ENCODE data around the gene WDTC1.

WDTC1 gene

DNA sequence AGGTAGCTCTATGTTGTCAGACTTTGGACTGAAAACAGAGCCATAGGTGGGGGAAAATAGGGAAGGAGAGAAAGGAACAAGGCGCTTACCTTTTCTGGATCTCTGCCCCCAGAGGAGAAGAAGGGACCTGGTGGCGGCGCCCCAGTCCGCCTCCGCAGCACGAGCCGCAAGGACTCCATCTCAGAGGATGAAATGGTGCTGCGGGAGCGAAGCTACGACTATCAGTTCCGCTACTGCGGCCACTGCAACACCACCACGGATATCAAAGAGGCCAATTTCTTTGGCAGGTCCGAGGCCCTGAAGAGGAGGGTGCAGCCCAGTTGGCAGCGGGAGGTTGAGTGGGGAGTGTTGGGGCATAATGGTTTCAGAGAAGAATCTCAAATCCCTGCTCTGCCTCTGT, 69.1 kb downstream of the WDTC1 start:
- no peak for DNase-seq

DNA sequence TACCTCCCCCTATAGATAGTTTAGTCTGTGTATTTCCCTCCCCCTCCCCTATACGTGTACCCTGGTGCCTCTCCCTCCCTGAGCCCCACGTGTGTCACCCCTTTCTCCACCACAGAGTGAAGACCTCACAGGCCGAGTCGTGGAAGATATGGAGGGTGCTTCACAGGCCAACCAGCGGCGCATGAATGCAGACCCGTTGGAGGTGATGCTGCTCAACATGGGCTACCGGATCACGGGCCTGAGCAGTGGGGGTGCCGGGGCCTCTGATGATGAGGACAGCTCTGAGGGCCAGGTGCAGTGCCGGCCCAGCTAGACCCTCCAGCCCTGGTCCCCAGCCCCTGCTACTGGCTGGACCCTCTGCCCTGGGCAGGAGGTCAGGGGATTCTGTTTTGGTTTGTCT, 71.6 kb downstream of the WDTC1 start:
- no peak for DNase-seq

DNA sequence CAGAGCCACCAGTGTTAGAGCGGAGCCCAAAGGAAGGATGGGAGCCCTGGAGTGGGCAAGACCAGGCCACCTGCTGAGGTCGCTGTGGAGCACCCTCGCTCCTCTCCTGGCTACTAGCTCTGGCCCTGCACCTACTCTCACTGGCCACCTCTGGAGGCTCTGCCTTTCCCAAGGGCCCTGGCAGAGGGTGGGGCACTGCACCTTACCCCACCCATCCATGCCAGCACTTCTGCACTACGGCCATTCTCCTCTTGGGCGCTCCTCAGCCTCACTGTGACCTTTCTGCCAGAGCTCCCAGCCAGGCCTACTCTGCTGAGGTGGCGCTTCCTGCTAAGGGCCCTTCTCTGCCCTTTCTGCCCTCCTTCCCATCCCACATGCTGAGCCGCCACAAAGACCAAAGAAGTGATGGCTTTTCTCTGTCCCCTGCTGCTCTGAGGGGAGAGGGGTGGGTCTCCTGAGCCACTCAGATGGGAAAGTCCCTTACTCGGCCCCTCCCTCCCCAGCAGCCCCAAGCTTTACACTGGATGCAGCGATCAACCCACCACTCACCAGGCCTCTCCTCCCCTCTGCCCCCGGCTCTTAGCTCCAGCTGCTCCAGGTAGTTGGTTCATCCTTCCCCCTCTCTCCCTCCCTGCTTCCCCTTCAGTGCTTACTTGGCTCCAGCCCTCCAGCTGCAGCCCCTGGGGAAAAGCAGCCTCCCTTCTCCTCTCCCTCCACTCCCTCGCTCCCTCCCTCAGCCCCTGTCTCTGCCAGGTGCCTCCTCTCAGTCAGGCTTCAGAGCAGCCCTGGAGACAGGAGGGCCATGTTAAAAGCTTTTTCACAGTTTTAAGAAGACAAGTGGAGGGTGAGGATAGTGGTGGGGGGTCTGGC, 72.7 kb downstream of the WDTC1 start:
- DNase-seq = no peak

DNA sequence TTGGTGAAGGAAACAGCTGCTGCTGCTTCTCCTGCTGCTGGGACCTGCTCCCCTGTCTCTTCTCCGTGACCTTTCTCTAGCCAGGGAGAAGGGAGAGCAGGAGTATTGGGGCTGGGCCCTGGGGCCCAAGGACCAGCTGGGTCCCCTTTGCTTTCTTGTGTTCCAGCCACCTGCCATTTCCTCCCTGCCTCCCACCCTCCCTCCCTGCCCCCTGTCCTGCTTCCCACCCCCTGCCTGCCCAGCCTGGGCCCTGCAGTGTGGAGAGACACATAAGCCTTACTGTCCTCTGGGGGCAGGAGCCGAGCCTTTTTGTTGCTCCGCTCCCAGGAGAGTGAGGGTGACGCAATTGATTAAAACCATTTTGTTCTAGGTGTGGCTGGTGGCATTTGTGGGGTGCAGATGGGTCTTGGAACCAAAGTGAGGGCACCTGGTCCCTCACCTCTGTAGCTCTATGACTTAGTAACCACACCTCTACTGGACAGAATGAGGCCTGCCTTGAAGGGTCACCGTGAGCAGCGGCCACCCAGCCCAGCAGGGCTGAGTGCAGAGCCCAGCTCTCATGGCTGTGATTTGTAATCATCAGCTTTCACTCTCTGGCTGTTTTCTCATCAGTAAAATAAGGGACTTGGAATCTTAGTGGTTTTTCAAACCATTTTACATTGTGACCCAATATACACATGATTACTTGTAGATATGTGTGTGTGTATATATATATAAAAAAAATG, 73.6 kb downstream of the WDTC1 start:
- no peak for DNase-seq

DNA sequence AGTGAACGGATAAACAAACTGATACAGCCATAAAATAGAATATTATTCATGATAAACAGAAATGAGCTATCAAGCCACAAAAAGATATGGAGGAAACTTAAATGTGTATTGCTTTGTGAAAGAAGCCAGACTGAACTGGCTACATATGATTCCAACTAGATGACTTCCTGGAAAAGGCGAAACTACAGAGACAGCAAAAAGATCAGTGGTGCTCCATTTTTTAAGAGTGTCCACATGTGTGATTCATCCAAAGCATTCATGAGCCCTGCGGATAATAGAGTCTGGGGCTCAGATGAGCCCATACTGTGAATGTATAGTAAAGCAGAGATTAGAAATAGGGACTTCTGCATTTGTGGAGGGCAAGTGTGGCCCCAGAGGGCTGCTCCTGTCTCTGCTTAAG, 79.7 kb downstream of the WDTC1 start:
- DNase-seq = no peak

DNA sequence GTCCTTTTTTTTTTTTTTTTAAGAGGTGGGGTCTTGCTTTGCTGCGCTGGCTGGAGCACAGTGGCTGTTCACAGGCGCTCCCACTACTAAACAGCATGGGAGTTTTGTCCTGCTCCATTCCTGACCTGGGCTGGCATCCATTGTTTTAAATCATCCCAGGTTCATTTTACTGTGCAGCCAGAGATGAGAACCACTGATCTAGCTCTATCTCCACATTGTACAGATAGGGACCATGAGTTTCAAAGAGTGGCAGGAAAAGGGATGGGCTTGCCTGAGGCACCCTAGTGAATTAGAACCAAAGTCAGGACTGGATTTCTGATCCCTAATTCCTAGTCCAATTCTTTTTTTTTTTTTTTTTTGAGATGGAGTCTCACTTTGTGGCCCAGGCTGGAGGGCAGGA, 80.3 kb downstream of the WDTC1 start:
- DNase-seq = no peak

DNA sequence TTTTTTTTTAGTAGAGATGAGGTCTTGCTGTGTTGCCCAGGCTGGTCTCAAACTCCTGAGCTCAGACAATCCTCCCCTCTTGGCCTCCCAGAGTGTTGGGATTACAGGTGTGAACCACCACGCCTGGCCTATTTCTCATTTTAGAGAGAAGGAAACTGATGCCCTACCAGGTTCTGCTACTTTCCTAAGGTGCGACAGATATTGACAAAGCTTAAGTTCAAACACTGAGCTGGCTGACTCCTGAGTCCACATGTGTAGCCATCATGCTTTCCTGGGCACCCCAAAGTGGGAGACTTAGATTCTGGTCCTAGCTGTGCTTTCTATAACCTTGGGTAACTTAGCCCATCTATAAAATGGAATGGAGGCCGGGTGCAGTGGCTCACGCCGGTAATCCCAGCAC, 82.4 kb downstream of the WDTC1 start:
- DNase-seq = no peak

DNA sequence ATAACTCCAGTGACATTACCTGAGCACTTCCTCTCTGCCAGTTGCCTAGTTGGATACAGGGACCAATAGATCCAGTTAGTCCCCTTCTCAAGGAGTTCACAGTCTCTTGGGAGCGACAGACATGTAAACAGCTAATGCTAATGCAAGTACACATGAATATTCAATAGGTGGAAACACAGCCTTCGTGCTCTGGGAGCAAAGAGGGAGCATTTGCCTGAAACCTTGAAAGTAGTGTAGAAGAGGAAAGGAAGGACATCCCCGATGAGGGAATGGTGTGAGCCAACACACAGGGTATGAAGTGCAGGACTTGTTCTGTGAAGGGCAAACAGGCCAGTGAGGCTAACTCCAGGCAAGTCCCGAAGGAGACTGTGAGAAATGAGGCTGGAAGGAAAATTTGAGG, 83.7 kb downstream of the WDTC1 start:
- DNase-seq = no peak

DNA sequence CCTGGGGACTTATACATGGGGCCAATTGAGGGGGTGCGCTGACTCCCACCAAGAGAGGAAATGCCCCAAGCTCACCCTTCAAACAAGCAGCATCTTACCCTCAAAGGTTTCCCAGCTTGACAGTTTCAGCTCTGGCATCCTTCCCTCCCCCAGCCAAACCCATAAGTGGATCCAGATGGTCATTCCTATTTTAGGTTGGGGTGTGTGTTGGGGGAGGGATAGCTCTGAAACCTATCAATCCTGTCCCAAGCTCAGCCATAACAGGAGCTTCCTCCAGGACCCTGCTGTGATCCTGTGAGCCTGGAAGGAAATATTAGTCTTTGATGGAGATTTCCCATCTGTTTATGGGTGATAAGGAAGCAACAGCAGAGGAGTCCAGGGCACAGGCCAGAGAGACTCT, 84.2 kb downstream of the WDTC1 start:
- no peak for DNase-seq

DNA sequence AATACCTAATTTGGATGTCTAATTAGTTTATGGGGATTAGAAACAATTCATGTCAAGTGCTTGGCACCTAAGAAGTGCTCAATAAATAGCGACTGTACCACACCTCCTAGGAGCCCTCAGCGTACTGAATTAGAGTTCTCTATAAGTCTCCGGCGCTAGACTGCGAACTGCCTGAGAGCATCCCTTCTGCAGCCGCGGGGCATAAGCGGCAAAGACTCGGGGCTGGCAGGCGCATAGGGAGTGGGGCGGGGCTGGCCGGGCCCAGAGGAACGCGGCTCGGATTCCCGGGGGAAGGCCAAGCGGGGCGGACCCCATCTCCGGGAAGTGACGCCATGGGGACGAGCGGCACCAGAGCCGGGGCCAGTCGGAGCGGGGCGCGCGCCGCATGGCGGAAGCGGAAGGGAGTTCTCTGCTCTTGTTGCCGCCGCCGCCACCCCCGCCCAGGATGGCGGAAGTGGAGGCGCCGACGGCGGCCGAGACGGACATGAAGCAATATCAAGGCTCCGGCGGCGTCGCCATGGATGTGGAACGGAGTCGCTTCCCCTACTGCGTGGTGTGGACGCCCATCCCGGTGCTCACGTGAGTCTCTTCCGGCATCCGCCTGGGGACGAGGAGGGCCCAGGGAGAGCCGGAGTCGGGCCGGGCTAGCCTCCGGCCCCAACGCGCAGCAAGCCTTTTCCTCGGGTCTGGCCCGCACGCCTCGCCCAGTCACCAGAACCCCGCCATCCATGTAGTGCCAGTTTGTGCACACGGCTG, 87.6 kb downstream of the WDTC1 start, which contains the start of gene TMEM222:
TSS of gene TMEM222 (plus strand) at position 351 of the 756 bp plus-strand sequence. CDS start at position 386, 35 bp downstream.
- peak; percentile 98 for DNase-seq

DNA sequence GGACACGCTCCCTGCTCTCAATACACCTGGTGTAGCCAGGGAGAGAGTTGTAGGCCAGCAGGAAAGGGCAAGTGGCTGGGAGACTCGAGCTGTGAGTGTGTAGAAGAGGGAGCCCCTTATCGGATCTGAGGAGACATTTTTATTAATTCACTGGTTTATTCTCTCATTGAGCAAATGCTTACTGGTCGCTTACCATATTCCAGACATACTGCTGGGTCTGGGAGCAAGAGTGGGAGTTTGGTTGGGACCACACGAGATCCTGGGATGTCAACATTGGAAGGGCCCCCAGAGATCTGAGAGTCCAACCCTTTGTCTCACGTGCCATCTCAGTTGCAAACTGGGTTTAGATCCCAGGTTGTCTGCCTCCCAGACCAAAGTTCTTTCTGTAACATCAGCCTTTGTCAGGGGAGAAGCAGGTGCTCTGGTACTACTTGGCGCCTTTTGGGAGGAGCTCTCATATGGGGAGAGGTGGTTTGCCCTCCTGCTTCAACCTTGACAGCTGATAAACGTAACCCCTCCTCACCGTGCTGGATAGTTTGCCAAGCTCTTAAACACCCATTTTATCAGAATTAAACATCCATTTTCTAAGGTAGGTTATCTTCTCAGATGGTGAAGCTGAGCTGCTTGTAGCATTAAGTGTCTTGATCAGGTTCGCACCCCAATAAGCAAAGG, 88.3 kb downstream of the WDTC1 start:
- no peak for DNase-seq

DNA sequence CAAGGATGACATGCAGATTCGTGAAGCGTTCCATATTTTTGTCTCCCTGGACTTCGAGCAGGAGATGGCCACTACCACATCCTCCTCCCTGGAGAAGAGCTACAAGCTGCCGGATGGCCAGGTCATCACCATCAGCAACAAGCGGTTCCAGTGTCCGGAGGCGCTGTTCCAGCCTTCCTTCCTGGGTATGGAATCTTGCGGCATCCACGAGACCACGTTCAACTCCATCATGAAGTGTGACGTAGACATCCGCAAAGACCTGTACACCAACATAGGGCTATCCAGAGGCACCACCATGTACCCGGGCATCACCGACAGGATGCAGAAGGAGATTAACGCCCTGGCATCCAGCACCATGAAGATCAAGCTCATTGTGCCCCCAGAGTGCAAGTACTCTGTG, 90.9 kb downstream of the WDTC1 start:
- DNase-seq = no peak

DNA sequence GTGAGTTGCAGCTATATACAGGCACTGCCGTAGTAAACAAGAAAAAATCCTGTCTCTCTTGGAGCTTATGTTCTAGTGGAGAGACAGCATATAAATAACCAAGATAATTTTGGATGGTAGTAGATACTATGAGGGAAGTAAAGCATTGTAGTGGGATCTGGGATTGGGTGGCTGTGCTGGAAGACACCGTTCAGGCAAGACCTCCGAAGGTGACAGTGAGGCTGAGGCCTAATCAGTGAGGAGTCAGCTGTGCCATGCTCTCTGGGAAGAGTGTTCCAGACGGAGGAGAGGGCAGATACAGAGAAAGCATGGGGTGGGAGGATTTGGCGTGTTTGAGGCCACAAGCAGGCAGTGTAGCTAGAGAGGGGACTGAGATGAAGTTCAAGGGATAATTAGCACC, 93.5 kb downstream of the WDTC1 start:
- no peak for DNase-seq

DNA sequence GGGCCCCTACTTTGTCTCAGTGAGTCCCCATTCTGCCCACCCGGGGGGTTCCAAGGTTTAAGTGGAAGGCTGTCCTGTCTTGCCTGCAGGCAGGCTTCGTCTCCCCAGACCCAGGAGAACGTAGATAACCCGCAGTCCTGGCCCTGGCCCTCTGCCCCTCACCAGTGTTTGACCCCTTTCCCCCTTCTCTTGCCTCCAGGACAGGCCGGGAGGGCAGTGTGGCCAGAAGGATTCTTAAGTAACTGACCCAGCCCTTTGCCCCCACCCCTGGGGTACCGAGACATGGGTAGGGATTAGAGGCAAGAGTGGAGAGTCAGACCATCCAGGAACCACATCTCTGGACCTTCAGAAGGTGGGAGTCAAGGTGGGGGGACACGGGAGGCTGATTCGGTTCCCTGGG, 96.4 kb downstream of the WDTC1 start:
- DNase-seq = no peak

DNA sequence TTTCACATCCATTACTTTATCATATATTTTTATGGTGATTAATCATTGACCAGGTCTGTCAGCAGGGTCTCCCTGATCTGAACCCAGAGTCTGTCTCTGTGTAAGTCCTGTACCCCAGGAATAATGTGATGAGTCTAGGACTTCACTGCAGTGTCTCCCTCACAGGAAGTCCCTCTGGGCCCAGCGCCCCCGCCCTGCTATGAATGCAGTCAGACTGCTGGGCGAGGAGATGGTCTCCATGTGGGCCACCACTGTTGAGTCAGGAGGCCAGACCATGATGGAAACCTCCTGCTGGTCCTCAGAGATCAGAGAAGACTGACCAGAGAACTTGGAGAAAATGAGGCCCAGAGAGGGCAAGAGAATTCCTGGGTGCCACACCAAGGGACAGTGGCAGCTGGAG, 97.0 kb downstream of the WDTC1 start:
- DNase-seq = no peak

DNA sequence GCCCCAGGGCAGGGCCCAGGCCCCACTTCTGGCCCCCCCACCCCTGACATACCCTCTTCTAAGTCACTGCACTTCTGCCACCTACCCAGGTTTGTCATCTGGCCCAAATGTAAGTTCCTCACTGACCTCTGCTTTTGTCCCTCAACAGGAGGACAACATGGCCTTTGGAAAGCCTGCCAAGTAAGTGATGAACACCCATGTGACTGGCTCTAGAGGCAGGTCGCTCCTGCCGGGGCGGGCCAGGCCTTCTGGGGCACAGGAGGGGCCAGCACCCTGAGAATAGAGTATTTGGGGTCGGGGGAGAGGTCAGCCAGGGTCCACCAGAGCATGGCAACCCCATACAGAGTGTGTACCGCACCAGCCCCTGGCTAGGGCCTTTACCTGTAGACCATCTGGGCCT, 97.5 kb downstream of the WDTC1 start:
- DNase-seq = no peak

DNA sequence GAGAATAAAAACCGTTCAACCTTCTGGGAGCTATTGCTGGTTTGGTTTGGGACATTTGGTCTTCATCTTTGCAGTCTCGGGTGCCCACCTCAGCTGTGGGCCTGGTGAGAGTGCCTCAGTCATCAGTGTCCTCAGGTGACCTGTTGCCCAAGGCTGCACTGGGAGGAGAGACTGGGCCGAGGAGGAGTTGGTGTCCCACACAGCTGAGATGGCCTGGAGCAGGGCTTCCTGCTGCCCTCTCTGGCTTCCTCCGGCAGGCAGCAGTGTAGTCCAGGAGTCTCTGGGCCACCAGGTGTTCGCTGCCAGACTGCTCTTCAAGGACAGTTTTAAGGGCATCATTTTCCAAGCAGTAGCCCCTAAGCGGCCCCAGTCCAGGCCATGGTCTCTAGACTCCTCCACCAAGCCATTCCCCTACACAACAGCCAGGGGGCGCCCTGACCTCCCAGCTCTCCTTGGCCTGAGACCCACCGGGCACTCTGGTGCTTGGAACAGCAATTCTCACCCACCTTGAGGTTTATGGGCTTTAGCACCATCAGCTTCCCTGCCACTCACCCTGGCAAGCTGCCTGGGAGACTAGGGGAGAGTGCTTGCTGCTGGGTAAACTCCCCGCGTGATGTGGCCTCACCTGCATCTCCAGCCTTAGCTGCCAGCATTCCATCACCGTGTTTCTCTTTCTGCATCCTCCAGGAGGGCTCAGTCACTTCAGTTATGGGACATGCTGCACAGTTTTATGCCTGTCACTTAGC, 98.3 kb downstream of the WDTC1 start:
- peak; percentile 39 for DNase-seq

DNA sequence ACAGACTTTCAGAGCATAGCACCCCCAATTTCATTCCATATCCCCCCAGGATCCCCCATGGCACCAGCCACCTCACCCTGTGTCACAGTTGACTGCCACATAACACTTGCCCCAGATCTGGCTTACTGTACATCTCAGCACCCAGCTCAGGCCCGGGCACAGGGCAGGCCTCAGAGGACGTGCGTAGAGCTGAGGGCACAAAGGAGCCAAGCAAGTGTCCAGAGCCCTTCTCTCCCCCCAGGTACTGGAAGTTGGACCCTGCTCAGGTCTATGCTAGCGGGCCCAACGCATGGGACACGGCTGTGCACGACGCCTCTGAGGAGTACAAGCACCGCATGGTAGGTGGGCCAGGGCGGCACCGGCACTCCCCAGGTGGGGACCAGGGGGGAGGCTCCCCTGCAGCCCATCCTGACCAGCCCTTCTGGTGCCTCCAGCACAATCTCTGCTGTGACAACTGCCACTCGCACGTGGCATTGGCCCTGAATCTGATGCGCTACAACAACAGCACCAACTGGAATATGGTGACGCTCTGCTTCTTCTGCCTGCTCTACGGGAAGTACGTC, 99.4 kb downstream of the WDTC1 start:
- DNase-seq = no peak

DNA sequence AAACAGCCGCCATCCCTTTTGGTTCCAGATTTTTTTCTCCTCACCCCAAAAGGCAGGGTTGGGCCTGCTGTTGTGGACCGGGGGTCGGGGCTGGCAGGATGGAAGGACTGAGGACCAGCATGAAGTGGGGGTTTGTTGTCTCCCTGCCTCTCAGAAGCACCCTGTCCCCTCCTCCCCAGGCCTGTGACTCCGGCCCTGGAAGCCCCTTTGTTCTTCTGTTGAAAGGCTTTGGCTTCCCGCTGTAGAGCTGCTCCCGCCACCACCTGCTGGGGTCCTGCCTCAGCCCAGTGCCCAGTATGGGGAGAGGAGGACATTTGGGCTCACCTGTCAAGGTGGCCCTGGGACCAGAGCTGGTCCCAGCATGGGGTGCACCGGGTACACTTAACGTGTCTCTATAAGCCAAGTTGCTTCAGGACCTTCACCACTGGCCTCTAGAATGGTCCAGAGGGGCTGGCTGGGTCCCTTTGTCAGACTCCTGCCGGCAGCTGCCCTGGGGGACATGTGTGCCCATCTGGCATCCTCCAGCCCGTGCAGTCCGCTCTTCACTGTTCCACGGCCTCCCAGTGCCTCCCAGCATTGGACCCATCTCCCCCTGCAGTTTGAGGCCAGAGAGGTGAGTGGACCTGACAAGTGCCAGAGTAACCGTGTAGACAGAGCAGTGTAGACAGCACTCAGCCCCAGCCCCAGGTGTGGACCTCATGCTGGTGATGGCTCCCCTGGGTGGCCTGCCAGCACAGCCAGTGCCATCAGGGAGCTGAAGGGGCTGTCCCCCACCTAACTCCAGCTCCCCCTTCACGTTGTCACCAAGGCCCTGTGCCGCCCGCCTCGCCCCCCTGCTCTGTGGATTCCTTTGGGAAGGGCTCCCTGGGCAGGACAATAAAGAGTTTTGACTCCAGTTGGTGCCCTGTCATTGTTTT, 101.3 kb downstream of the WDTC1 start:
- DNase-seq = no peak

DNA sequence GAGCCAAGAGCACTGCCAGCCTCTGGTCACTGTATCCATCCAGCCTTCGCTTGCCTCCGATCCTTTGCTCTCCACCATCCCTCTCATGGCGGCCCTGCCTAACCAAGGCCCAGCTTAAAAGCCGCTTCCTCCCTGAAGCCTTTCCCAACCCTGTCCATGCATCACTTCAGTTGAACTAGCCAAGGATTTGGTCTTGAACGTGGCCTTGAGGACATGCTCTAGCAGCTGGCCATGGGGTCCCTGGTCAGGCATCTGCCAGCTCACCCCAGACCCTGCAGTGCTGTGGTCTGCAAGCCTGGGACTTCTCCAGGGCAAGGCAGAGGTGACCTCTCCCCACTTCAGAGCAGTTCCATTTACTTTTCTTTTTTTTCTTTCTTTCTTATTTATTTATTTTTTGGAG, 102.3 kb downstream of the WDTC1 start:
- no peak for DNase-seq

DNA sequence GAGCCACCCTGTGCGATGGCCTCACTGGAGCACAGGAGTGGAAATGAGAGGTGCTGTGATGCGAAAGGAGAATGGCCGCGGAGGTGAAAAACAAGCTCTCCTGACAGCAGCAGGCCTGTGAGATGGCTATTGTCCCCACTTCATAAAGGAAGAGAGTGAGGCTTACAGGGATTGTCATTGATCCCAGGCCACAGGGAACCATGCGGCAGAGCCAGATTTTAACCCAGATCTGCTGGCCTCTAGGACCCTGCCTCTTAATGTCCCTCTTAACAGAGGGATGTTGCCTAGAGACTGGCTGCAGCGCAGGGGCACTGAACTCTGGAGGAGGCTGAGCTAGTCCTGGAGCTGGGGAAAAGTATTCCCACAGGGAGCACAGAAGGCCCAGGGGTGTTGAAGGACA, 104.3 kb downstream of the WDTC1 start:
- no peak for DNase-seq
